ENCODE measurements around the gene ARHGAP9. TPM values are rescaled to one million over a fixed set of nuclear protein-coding genes. Genes with fewer than 3 reads are reported as not detected.
"Not testable (repeated sequence)": the region's sequence is repeated elsewhere in the genome, so short reads cannot be mapped to it uniquely, and the experiment has no call there.

The ARHGAP9 gene
- total RNA-seq, 1 donor from 2014 or later = 10.0 TPM

DNA sequence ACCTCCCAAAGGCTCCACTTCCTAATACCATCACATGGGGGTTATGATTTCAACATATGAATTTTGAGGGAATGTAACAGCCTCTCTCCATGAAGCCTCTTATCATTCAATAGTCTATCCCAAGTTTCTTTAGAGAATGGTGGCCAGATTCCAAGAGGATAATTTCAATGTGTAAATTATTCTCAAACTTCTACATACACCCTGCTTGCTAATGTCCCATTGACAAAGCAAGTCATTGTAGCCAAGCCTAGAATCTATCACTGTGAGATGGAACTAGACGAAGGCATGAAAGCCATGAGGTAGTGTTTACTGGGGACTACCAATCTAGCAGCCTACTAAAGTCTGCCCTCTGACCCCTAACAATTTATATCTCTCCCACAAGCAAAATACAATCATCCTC is 41.3 kb downstream of the ARHGAP9 start:
- DNase-seq (ENCODE audit: low spot score) = no peak

DNA sequence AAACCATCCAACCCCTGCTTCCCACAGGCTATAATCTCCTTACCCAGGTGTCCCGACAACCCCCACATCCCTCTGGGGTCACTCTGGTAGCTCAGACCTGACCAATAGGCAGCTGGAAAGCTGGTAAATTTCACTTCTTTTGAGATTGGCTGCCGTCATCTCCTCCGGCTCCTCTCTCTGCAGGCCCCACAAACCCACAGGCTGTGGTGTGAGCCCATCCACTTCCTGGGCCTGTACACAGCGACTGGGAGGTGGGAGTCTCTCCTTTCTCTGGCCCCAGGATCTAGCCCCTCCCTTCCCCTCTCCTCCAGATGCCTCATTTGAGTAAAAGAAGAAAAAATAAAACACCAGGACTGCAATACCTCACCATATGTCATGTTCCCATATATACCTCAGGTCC is 44.4 kb downstream of the ARHGAP9 start:
- no peak for DNase-seq (ENCODE audit: low spot score)

DNA sequence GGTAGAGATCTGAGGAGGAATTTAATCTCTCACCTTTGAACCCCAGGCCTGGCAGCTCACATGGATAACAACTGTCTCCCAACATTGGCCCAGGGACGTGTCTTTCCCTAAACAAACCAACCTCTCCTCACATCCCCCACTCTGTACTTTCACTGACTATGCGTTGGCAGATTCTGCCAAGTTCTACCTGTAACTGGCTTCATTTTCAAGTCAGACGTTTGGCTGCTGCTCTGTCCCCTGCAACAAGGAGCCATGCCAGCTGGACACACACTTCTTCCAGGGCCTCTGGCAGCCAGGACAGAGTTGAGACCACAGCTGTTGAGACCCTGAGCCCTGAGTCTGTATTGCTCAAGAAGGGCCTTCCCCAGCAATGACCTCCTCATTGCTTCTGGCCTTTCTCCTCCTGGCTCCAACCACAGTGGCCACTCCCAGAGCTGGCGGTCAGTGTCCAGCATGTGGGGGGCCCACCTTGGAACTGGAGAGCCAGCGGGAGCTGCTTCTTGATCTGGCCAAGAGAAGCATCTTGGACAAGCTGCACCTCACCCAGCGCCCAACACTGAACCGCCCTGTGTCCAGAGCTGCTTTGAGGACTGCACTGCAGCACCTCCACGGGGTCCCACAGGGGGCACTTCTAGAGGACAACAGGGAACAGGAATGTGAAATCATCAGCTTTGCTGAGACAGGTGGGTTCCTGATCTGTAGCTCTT is 45.0 kb downstream of the ARHGAP9 start, which contains the start of gene INHBC:
Gene INHBC, plus strand, starts transcription at position 268 of the 707 bp plus-strand sequence. Its CDS starts 103 bp downstream, at position 371.
- DNase-seq (ENCODE audit: low spot score) = no peak

DNA sequence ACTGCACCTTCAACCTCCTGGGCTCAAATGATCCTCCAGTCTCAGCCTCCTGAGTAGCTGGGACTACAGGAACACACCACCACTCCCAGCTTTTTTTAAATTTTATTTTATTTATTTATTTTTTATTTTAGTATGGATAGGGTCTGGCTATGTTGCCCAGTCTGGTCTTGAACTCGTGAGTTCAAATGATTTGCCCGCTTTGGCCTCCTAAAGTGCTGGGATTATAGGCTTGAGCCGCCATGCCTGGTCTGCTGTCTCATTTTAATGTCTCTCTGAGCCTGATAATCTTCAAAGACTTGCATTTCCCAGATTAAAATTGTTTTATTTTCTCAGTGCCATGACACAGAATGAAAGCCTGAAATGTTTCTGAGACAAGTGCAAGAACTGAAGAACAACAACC is 46.3 kb downstream of the ARHGAP9 start:
- DNase-seq (ENCODE audit: low spot score) = no peak

DNA sequence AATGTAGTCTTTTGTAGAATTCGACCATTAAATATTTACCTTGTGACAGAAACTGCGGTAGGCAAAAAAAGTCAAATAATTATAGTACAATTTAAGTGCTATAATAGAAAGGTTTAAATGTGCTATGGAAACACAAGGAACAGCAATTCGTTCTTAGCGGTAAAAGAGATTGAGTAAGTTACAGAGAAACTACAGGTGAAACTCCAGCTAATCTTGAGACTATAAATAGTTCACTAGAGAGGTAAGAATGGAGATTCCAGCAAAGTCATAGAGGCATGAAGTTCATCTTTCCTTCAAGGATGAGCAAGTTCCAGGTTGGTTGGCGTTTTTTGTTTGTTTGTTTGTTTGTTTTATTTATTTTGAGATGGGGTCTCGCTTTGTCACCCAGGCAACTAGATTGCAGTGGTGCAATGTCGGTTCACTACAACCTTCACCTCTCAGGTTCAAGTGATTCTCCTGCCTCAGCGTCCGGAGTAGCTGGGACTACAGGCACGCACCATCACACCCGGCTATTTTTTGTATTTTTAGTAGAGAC is 47.9 kb downstream of the ARHGAP9 start:
- no peak for DNase-seq (ENCODE audit: low spot score)

DNA sequence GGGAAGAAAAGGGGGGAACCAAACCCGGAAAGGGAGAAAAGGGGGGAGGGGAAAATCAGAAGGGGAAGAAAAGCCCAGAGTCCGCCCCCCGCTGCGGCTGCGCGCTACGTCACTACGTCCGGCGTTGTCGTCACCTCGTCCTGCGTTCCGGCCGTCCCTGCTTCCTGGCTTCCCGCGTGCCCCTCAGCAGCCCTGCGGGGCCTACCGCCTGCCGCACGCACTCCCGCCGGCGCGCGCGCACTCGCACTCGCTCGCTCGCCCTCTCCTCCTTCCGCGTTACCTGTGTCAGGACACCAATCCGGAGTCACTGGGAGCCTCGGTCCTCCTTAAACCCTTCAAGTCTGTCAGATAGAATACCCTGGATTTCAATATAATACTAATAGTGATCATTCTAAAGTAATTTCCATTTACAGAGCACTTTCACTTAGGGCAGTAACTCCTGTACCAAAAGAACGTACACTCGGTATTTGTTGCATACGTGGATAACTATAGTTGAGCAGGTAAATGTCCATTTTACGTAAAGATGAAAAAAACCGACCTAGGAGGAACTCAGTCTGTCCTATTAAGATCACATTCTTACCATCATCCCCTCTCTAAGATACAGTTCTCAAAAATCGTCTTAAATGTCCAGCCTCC is 48.6 kb downstream of the ARHGAP9 start, which contains the start of gene R3HDM2:
Gene R3HDM2, minus strand, starts transcription at position 113 of the 636 bp plus-strand sequence. CDS start 120,615 bp downstream, outside the sequence.
- DNase-seq (ENCODE audit: low spot score) = peak; percentile 96

DNA sequence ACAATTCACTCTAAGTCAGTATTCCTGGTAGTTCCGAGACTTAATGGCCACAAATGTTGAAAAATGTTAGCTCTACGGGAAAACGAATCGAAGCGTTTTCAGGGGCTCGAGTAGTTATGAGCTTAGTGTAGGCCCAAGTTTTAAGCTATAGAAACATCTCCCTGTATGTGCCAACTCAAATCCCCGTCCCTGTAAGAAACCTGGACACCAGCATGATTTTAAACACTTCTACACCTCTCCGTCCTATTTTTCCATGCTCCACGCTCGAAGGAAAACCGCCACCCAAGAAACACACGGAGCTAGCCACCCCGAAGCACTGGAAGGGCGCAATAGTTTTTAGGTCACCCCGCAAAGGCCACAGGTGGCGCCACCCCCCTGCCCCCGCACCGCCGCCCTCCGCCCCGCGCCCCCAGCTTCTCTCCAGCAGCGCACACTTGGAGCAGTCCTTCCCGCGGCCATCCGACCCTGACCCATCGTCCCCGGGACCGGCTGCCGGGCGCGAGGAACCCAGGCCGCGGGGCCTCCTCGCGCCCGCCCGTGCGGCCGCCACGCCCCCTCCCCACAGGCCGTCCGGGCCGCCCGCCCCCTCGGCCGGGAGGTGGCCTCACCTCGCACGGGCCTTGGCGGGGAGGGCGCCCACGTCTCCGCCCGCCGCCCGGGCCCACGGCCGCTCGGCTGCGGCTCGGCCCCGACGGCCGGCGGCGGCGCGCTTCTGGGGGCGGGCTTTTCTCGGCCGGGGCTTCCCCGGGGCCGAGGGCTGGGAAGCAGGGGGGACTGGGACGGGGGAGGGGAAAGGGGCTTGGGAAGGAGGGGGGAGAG is 49.3 kb downstream of the ARHGAP9 start:
- no peak for DNase-seq (ENCODE audit: low spot score)

DNA sequence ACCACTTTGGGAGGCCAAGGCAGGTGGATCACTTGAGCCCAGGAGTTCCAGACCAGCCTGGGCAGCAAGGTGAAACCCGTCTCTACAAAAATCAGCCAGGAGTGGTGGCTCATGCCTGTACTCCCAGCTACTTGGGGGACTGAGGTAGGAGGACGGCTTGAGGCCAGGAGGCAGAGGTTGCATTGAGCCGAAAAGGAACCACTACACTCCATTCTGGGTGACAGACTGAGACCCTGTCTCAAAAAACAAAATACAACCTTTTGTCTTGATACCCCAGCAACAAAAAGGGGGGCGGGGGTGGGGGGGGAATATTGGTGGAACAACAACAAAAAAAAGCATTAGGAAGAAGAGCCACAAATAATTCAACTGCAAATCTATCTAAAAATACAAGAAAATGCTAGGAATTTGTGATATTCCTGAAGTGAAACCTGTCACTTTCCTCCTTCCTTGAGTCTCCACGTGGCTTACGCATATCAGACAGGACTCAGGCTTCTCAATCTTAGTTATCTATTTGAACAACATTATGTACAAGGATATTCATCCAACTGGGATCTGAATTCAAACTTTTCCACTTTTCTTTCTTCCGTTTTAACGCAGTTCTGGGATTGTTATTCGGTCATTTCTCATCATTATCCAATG is 50.1 kb downstream of the ARHGAP9 start:
- no peak for DNase-seq (ENCODE audit: low spot score)

DNA sequence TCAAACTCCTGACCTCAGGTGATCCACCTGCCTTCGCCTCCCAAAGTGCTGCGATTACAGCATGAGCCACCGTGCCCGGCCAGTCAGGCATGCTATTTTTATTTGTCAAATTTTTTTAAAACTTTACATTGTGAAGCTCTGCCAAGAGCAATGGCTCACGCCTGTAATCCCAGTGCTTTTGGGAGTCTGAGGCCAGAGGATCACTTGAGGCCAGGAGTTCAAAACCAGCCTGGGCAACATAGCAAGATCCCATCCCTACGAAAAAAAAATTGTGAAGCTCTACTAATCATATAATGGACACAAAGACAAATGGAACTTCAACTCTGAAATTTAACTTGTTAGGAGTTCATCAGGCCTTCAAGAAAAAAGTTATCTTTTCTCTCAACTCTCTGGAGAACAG is 50.7 kb downstream of the ARHGAP9 start:
- no peak for DNase-seq (ENCODE audit: low spot score)

DNA sequence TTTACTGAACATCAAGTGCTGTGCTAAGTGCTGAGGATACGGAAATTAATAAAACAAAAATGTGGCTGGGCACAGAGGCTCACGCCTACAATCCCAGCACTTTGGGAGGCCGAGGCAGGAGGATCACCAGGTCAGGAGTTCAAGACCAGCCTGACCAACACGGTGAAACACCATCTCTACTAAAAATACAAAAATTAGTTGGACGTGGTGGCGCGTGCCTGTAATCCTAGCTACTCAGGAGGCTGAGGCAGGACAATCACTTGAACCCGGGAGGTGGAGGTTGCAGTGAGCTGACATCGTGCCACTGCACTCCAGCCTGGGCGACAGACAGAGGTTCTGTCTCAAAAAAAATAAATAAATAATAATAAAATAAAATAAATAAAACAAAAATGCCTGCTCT is 52.7 kb downstream of the ARHGAP9 start:
- not testable (repeated sequence) for DNase-seq (ENCODE audit: low spot score)

Other genes with a start within 250 kb of the ARHGAP9 start
- 3.0 TPM for gene STAC3, start 228.7 kb downstream of the ARHGAP9 start, total RNA-seq
- gene R3HDM2, start 48.8 kb downstream of the ARHGAP9 start, total RNA-seq = 75.3 TPM
- gene INHBC, start 45.1 kb downstream of the ARHGAP9 start, total RNA-seq = not detected
- gene INHBE, start 24.6 kb downstream of the ARHGAP9 start, total RNA-seq = 0.23 TPM
- gene GLI1, start 20.1 kb downstream of the ARHGAP9 start, total RNA-seq = 4.2 TPM
- gene MARS1, start 8.2 kb upstream of the ARHGAP9 start, total RNA-seq = 327 TPM
- 30.8 TPM for gene DDIT3, start 40.6 kb upstream of the ARHGAP9 start, total RNA-seq
- 177 TPM for gene MBD6, start 43.0 kb upstream of the ARHGAP9 start, total RNA-seq
- 104 TPM for gene DCTN2, start 67.3 kb upstream of the ARHGAP9 start, total RNA-seq
- 0.99 TPM for gene KIF5A, start 70.2 kb upstream of the ARHGAP9 start, total RNA-seq
- gene PIP4K2C, start 111.3 kb upstream of the ARHGAP9 start, total RNA-seq = 48.0 TPM
- gene DTX3, start 125.0 kb upstream of the ARHGAP9 start, total RNA-seq = 40.0 TPM
- gene ARHGEF25, start 131.6 kb upstream of the ARHGAP9 start, total RNA-seq = 41.5 TPM
- gene B4GALNT1, start 153.3 kb upstream of the ARHGAP9 start, total RNA-seq = 3.3 TPM
- gene OS9, start 214.3 kb upstream of the ARHGAP9 start, total RNA-seq = 201 TPM